Activated T-cell treated with anti-CD3 and anti-CD28 coated beads, Interleukin-2, amount 50 U/mL, for 4 hours (primary cell): Measurements from ENCODE around the gene DHPS. TPM values are rescaled to one million over a fixed set of nuclear protein-coding genes. Genes with fewer than 3 reads are reported as not detected.
"Not testable (repeated sequence)": the region's sequence is repeated elsewhere in the genome, so short reads cannot be mapped to it uniquely, and the experiment has no call there.

ENCODE experiments used
- ATAC-seq, 2 donors: fragments of 200-7000 bp; cut with Tn5 transposase; one replicate each; pipeline ENCODE4 v1.10.0; 2021
- DNase-seq: peaks from one replicate; pipeline ENCODE4 v3.0.0-alpha.2; 2020
- H3K27me3 Mint-ChIP-seq: one replicate; pipeline ENCODE4 v1.8.0; 2021; ENCODE audit warnings: low read depth, mixed read lengths
- H3K36me3 Mint-ChIP-seq: one replicate; pipeline ENCODE4 v1.8.0; 2022; ENCODE audit warnings: mixed read lengths; ENCODE audit not compliant: insufficient read depth
- H3K4me1 Mint-ChIP-seq: one replicate; pipeline ENCODE4 v1.8.0; 2021; ENCODE audit warnings: low read depth, mixed read lengths
- H3K4me3 Mint-ChIP-seq: one replicate; pipeline ENCODE4 v1.8.0; 2021; ENCODE audit warnings: mild to moderate bottlenecking, moderate library complexity, mixed read lengths
- H3K9me3 Mint-ChIP-seq: one replicate; pipeline ENCODE4 v1.8.0; 2021; ENCODE audit warnings: mixed read lengths
- total RNA-seq, 3 donors: library from RNA; stranded (reverse); gene quantifications; one replicate each; pipeline ENCODE4 v1.2.1, GENCODE V29; 2021

Gene DHPS
- total RNA-seq, 3 donors from 2014 or later: 129 to 137 (median 132) TPM

DNA sequence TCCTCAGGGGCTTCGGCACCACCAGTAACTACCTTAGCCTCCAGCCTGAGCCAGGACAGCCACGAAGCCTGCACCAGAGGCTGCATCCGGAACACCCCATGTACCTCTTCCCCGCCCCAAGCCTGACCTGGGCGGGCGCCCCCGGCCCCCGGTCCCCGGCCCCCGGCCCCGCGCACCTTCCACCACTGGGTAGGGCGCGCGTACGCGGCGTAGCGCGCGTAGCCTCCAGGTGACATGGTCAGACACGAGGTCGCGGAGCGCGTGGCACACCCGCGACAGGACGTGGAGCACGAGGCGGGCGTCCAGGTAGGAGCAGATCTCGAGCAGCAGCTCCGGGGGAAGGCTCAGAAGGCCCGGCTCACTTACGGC, 14.3 kb upstream of the DHPS start:
- peak; percentile 30 to 41 for ATAC-seq
- Mint-ChIP-seq H3K9me3 (no peaks in the 10 kb centered on the region), H3K27me3 (no peaks in the 10 kb centered on the region), H3K4me3 (peak overlapping the region; percentile 87), H3K4me1 (peaks cover 8% of the 10 kb centered on the region), H3K36me3 (peaks cover 8% of the 10 kb centered on the region)
- peak; percentile 18 for DNase-seq

DNA sequence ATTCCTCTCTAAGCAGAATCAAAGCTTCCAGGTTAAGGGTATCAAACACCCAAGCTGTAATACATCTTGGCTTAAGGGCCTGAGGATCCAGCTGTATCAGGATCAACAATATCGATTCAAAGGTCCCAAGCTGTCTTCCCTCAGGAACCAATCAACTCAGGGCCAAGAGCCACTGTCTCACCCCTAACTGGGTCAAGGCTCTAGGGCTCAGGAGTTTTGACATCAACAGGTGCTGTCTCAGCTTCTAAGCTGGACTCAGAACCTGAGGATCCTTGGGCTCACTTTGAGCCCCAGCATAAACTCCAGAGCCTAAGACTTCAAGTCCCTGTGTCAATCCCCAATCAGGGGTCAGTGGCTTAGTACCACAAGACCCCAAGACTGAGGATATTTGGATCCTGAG, 13.8 kb upstream of the DHPS start:
- peaks cover 8% of the 10 kb centered on the region for H3K4me1 Mint-ChIP-seq
- peak overlapping the region; percentile 87 for H3K4me3 Mint-ChIP-seq
- H3K9me3 Mint-ChIP-seq: no peaks in the 10 kb centered on the region
- no peaks in the 10 kb centered on the region for H3K27me3 Mint-ChIP-seq
- no peak for DNase-seq
- no peak for ATAC-seq
- H3K36me3 Mint-ChIP-seq: peaks cover 5% of the 10 kb centered on the region

DNA sequence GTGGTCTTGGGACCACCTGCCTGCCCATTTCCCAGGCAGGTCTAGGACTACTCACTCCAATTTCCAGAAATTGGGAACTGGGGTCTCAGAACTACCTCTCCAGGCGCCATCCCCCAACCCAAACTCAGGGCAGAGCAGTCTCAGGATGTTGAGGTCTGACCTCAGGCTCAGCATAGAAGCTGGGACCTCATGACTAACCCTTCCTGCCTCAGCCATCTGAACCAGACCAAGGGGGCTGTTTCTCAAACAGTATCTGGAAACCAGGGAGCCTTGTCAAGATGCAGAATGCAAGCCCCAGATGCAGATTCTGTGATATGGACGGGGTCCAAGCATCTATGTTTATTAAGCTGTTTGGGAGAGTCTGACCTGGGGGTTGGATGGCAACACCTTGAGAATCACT, 13.4 kb upstream of the DHPS start:
- no peak for ATAC-seq
- DNase-seq: no peak
- peaks cover 8% of the 10 kb centered on the region for H3K4me1 Mint-ChIP-seq
- no peaks in the 10 kb centered on the region for H3K9me3 Mint-ChIP-seq
- peak overlapping the region; percentile 87 for H3K4me3 Mint-ChIP-seq
- no peaks in the 10 kb centered on the region for H3K27me3 Mint-ChIP-seq
- peaks cover 5% of the 10 kb centered on the region for H3K36me3 Mint-ChIP-seq

GRCh38 chr19:12694641-12695040, 13.0 kb upstream of the DHPS start:
- H3K36me3 Mint-ChIP-seq: peaks cover 5% of the 10 kb centered on the region
- no peaks in the 10 kb centered on the region for H3K27me3 Mint-ChIP-seq
- H3K4me3 Mint-ChIP-seq: peak overlapping the region; percentile 87
- ATAC-seq: no peak
- DNase-seq: no peak
- H3K4me1 Mint-ChIP-seq: peaks cover 8% of the 10 kb centered on the region
- H3K9me3 Mint-ChIP-seq: no peaks in the 10 kb centered on the region

DNA sequence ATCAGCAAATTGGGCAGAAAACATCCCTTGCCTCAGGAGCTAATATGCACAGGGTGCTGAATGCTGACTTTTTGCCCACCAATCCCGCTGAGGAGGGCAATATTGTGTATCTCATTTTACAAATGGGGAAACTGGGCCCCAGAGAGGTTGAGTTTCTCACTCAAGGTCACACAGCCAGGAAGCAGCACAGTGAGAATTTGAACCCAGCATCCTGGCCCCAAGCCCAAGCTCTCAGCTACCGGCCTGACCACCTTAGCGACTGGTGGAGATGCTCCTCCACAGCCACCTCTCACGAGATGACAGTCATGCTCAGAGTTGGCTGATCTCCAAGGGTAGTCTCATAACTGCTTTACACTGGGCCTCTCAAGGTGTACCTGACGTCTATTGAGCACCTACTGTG, 11.3 kb upstream of the DHPS start:
- Mint-ChIP-seq H3K4me1 (peaks cover 6% of the 10 kb centered on the region), H3K36me3 (peaks cover 2% of the 10 kb centered on the region), H3K9me3 (no peaks in the 10 kb centered on the region), H3K4me3 (no peak overlapping the region), H3K27me3 (no peaks in the 10 kb centered on the region)
- ATAC-seq: no peak
- DNase-seq: no peak

GRCh38 chr19:12689581-12690216, 8.0 kb upstream of the DHPS start:
- peaks cover under 1% of the 10 kb centered on the region for H3K4me1 Mint-ChIP-seq
- no peaks in the 10 kb centered on the region for H3K9me3 Mint-ChIP-seq
- peaks cover 2% of the 10 kb centered on the region for H3K36me3 Mint-ChIP-seq
- DNase-seq (no peak), ATAC-seq (no peak)
- H3K4me3 Mint-ChIP-seq: no peak overlapping the region
- no peaks in the 10 kb centered on the region for H3K27me3 Mint-ChIP-seq

GRCh38 chr19:12689012-12689411, 7.3 kb upstream of the DHPS start:
- Mint-ChIP-seq H3K9me3 (no peaks in the 10 kb centered on the region), H3K4me3 (no peak overlapping the region), H3K27me3 (no peaks in the 10 kb centered on the region), H3K4me1 (no peaks in the 10 kb centered on the region), H3K36me3 (peaks cover 2% of the 10 kb centered on the region)
- no peak for DNase-seq
- ATAC-seq: peak in 1 of 2 donors; percentile 19

- H3K4me1 Mint-ChIP-seq: no peaks in the 10 kb centered on the region
- no peak within 1 kb of the TSS for H3K4me3 Mint-ChIP-seq
- ATAC-seq: no peak
- peaks cover 2% of the 10 kb centered on the region for H3K36me3 Mint-ChIP-seq
- DNase-seq: no peak
- H3K9me3 Mint-ChIP-seq: no peaks in the 10 kb centered on the region
- H3K27me3 Mint-ChIP-seq: no peaks in the 10 kb centered on the region
Measured at GRCh38 chr19:12687496-12688196, 6.0 kb upstream of the DHPS start, which contains the start of gene GNG14. Gene GNG14, plus strand, starts transcription at chr19:12687998. Its CDS starts 51 bp downstream, at chr19:12688049.

DNA sequence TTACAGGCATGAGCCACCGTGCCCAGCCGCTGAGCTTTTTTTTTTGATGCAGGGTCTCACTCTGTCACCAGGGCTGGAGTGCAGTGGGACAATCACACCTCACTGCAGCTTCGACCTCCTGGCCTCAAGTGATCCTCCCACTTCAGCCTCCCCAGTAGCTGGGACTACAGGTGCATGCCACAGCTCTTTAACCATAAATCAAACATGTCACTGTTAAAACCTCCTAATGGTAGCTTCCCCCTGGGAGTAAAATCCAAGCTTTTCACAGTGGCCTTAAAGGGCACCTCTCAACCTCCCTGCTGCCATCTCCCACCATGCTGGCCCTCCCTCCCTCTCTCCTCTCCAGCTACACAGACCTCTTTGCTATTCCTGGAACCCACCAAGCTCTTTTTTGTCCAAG, 4.2 kb upstream of the DHPS start:
- Mint-ChIP-seq H3K9me3 (no peaks in the 10 kb centered on the region), H3K36me3 (peaks cover 5% of the 10 kb centered on the region), H3K27me3 (no peaks in the 10 kb centered on the region), H3K4me3 (no peak overlapping the region), H3K4me1 (peaks cover 5% of the 10 kb centered on the region)
- no peak for ATAC-seq
- no peak for DNase-seq

DNA sequence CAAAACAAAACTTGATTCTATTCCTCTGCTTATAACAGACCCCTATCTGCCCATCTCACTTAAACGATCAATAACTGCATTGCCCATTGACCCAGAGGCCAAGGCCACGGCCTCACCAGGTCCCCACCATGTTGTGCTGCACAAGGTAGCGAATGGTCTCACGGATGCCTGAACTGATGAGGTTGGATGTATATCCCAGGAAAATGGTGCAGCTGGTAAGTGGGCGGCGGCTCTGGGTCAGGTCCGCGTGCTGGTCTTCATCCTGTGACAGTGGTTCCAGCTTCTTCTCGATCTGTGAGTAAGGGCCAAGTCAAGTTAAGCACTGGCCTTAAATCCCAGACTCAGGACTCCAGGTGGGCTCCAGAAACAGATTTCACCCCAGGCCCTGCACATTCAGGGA, 1.6 kb downstream of the DHPS start:
- DNase-seq: no peak
- ATAC-seq: no peak
- peak overlapping the region; percentile 99 for H3K4me3 Mint-ChIP-seq
- peaks cover 33% of the 10 kb centered on the region for H3K36me3 Mint-ChIP-seq
- peaks cover 28% of the 10 kb centered on the region for H3K4me1 Mint-ChIP-seq
- no peaks in the 10 kb centered on the region for H3K27me3 Mint-ChIP-seq
- H3K9me3 Mint-ChIP-seq: no peaks in the 10 kb centered on the region

DNA sequence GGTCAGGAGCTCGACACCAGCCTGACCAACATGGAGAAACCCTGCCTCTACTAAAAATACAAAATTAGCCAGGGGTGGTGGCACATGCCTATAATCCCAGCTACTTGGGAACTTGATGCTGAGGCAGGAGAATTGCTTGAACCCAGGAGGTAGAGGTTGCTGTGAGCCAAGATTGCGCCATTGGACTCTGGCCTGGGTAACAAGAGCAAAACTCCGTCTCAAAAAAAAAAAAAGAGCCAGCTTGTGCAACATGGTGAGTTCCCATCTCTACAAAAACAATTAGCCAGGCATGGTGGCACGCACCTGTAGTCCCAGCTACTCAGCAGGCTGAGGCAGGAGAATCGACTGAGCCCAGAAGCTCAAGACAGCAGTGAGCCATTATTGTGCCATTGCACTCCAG, 3.6 kb downstream of the DHPS start:
- H3K4me1 Mint-ChIP-seq: peaks cover 28% of the 10 kb centered on the region
- not testable (repeated sequence) for H3K4me3 Mint-ChIP-seq, H3K27me3 Mint-ChIP-seq, H3K9me3 Mint-ChIP-seq, ATAC-seq, DNase-seq
- peaks cover 38% of the 10 kb centered on the region for H3K36me3 Mint-ChIP-seq

- ATAC-seq (no peak), DNase-seq (no peak)
- H3K4me1 Mint-ChIP-seq: peaks cover 30% of the 10 kb centered on the region
- H3K27me3 Mint-ChIP-seq: no peaks in the 10 kb centered on the region
- no peak overlapping the region for H3K4me3 Mint-ChIP-seq
- H3K36me3 Mint-ChIP-seq: peaks cover 43% of the 10 kb centered on the region
- H3K9me3 Mint-ChIP-seq: no peaks in the 10 kb centered on the region
Measured at GRCh38 chr19:12676928-12677327, 4.8 kb downstream of the DHPS start.

GRCh38 chr19:12676384-12676792, 5.3 kb downstream of the DHPS start:
- peak; percentile 86 for DNase-seq
- no peaks in the 10 kb centered on the region for H3K9me3 Mint-ChIP-seq
- no peak overlapping the region for H3K4me3 Mint-ChIP-seq
- peaks cover 44% of the 10 kb centered on the region for H3K36me3 Mint-ChIP-seq
- H3K4me1 Mint-ChIP-seq: peaks cover 32% of the 10 kb centered on the region
- ATAC-seq: peak; percentile 47 to 51
- no peaks in the 10 kb centered on the region for H3K27me3 Mint-ChIP-seq

DNA sequence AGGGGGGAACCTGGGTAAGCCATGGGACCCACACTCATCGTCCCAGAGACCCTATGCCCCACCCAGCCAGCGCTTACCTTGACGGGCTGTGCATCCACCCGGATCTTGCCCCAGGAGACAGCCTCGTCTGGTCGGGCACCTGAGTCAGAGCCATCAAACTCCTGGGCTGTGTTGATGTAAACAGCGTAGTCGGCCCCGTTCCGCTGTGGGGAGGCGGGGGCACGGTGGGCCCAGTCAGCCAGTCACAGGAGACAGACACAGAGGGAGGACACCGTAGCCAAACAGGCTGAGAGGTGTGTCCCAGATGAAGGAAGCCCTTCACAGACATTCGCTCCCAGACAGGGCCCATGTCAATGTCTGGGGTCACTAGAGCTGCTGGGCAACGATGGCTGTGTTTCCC, 5.7 kb downstream of the DHPS start:
- no peak overlapping the region for H3K4me3 Mint-ChIP-seq
- peaks cover 41% of the 10 kb centered on the region for H3K36me3 Mint-ChIP-seq
- peaks cover 28% of the 10 kb centered on the region for H3K4me1 Mint-ChIP-seq
- ATAC-seq: no peak
- H3K9me3 Mint-ChIP-seq: no peaks in the 10 kb centered on the region
- DNase-seq: no peak
- H3K27me3 Mint-ChIP-seq: no peaks in the 10 kb centered on the region

- peaks cover 40% of the 10 kb centered on the region for H3K36me3 Mint-ChIP-seq
- no peak for ATAC-seq
Measured at GRCh38 chr19:12675399-12675798, 6.3 kb downstream of the DHPS start.

More at GRCh38 chr19:12675399-12675798, 6.3 kb downstream of the DHPS start:
- H3K4me1 Mint-ChIP-seq: peaks cover 26% of the 10 kb centered on the region
- no peak overlapping the region for H3K4me3 Mint-ChIP-seq
- no peaks in the 10 kb centered on the region for H3K27me3 Mint-ChIP-seq
- H3K9me3 Mint-ChIP-seq: no peaks in the 10 kb centered on the region
- DNase-seq: no peak
